Measurements from ENCODE around the gene SYT8. TPM values are rescaled to one million over a fixed set of nuclear protein-coding genes. Genes with fewer than 3 reads are reported as not detected.

Gene SYT8
- total RNA-seq, 2 experiments from 2014 or later, result not detected

- TF ChIP-seq CTCF (conservative IDR thresholded peaks at IDR 0.05; ENCODE audit: low read length), result no peak
- no peak for TF ChIP-seq EZH2phosphoT487 (IDR thresholded peaks at IDR 0.05; ENCODE audit: borderline replicate concordance, low read depth, low read length)
- no peak overlapping the region for H3K4me2 ChIP-seq (ENCODE audit: low read length)
- H3K9me3 ChIP-seq (ENCODE audit: low read length), result no peaks in the 10 kb centered on the region
- intact Hi-C loops (cut with micrococcal nuclease; ENCODE audit: unreplicated experiment), result no loop called here
- no peaks in the 10 kb centered on the region for H4K20me1 ChIP-seq (ENCODE audit: insufficient read depth, low read length)
- no peaks in the 10 kb centered on the region for H3K36me3 ChIP-seq (ENCODE audit: insufficient read depth, low read length)
- no peak overlapping the region for H3K27ac ChIP-seq (ENCODE audit: low read depth, low read length, poor library complexity, severe bottlenecking)
- no peak overlapping the region for H2AFZ ChIP-seq (ENCODE audit: low read length)
- H3K4me3 ChIP-seq (ENCODE audit: low read depth, low read length, poor library complexity, severe bottlenecking), result no peak overlapping the region
- no peak for DNase-seq (ENCODE audit: low spot score)
- peaks cover 13% of the 10 kb centered on the region for H3K4me1 ChIP-seq (ENCODE audit: insufficient read depth, low read length, poor library complexity, severe bottlenecking)
- H3K79me2 ChIP-seq (ENCODE audit: insufficient read depth, low read depth, low read length), result no peaks in the 10 kb centered on the region
- CTCF ChIA-PET (ENCODE audit: unreplicated experiment), result interaction anchor here (1.8 kb wide), 1 partner anchor 140 kb away, joined by 27 read pairs; no protein-coding TSS in a partner anchor
- H3K9me2 ChIP-seq (ENCODE audit: insufficient read depth, low read length), result no peaks in the 10 kb centered on the region
- POLR2A ChIA-PET, result interaction anchor here (0.6 kb wide), 1 partner anchor 80 kb away, joined by 4 read pairs; no protein-coding TSS in a partner anchor
- no TSS peak for BruUV-seq (replicated peaks)
Observed at GRCh38 chr11:1834062-1834610, 654 bp upstream of the SYT8 start.

- Histone ChIP-seq H3K36me3 (ENCODE audit: insufficient read depth, low read length) (no peaks in the 10 kb centered on the region), H3K9me3 (ENCODE audit: low read length) (no peaks in the 10 kb centered on the region), H3K79me2 (ENCODE audit: insufficient read depth, low read depth, low read length) (no peaks in the 10 kb centered on the region), H2AFZ (ENCODE audit: low read length) (no peak overlapping the region), H3K4me1 (ENCODE audit: insufficient read depth, low read length, poor library complexity, severe bottlenecking) (peaks cover 28% of the 10 kb centered on the region), H3K27ac (ENCODE audit: low read depth, low read length, poor library complexity, severe bottlenecking) (no peak overlapping the region), H3K4me3 (ENCODE audit: low read depth, low read length, poor library complexity, severe bottlenecking) (no peak overlapping the region), H4K20me1 (ENCODE audit: insufficient read depth, low read length) (no peaks in the 10 kb centered on the region), H3K9me2 (ENCODE audit: insufficient read depth, low read length) (no peaks in the 10 kb centered on the region), H3K4me2 (ENCODE audit: low read length) (no peak overlapping the region)
- POLR2A ChIA-PET, result no interaction called here
- DNase-seq (ENCODE audit: low spot score), result no peak
- CTCF ChIA-PET (ENCODE audit: unreplicated experiment), result no interaction called here
- TF ChIP-seq CTCF (conservative IDR thresholded peaks at IDR 0.05; ENCODE audit: low read length) (no peak), EZH2phosphoT487 (IDR thresholded peaks at IDR 0.05; ENCODE audit: borderline replicate concordance, low read depth, low read length) (no peak)
- intact Hi-C loops (cut with micrococcal nuclease; ENCODE audit: unreplicated experiment), result no loop called here
- BruUV-seq (replicated peaks), result no TSS peak
Observed at GRCh38 chr11:1835671-1836010, 851 bp downstream of the SYT8 start.

GRCh38 chr11:1836011-1836945 is 1.5 kb downstream of the SYT8 start:
- no peaks in the 10 kb centered on the region for H3K36me3 ChIP-seq (ENCODE audit: insufficient read depth, low read length)
- no peak overlapping the region for H3K4me3 ChIP-seq (ENCODE audit: low read depth, low read length, poor library complexity, severe bottlenecking)
- DNase-seq (ENCODE audit: low spot score), result no peak
- peaks cover 33% of the 10 kb centered on the region for H3K4me1 ChIP-seq (ENCODE audit: insufficient read depth, low read length, poor library complexity, severe bottlenecking)
- no peaks in the 10 kb centered on the region for H4K20me1 ChIP-seq (ENCODE audit: insufficient read depth, low read length)
- no peaks in the 10 kb centered on the region for H3K79me2 ChIP-seq (ENCODE audit: insufficient read depth, low read depth, low read length)
- TF ChIP-seq CTCF (conservative IDR thresholded peaks at IDR 0.05; ENCODE audit: low read length) (no peak), EZH2phosphoT487 (IDR thresholded peaks at IDR 0.05; ENCODE audit: borderline replicate concordance, low read depth, low read length) (no peak)
- intact Hi-C loops (cut with micrococcal nuclease; ENCODE audit: unreplicated experiment), result no loop called here
- ChIA-PET CTCF (ENCODE audit: unreplicated experiment) (interaction anchor here (0.7 kb wide), 1 partner anchor 111 kb away, joined by 3 read pairs; the partner anchor contains the start of gene MRPL23), POLR2A (no interaction called here)
- no peaks in the 10 kb centered on the region for H3K9me3 ChIP-seq (ENCODE audit: low read length)
- H3K27ac ChIP-seq (ENCODE audit: low read depth, low read length, poor library complexity, severe bottlenecking), result no peak overlapping the region
- BruUV-seq (replicated peaks), result no TSS peak
- no peaks in the 10 kb centered on the region for H3K9me2 ChIP-seq (ENCODE audit: insufficient read depth, low read length)
- no peak overlapping the region for H2AFZ ChIP-seq (ENCODE audit: low read length)
- no peak overlapping the region for H3K4me2 ChIP-seq (ENCODE audit: low read length)
